ENCODE results near the gene TASOR2.

The TASOR2 gene

GRCh38 chr10:5662708-5663579, 21.7 kb upstream of the TASOR2 start:
- Histone ChIP-seq H3K27me3 (ENCODE audit: insufficient read depth, low read length) (no peaks in the 10 kb centered on the region), H3K4me3 (ENCODE audit: low read length) (no peak overlapping the region), H3K9me3 (ENCODE audit: low read length) (no peaks in the 10 kb centered on the region), H3K36me3 (ENCODE audit: insufficient read depth, low read length) (no peaks in the 10 kb centered on the region), H3K4me1 (ENCODE audit: insufficient read depth, low read length) (peaks cover 14% of the 10 kb centered on the region), H2AFZ (ENCODE audit: low read depth, low read length) (no peak overlapping the region)

GRCh38 chr10:5663692-5664427, 20.8 kb upstream of the TASOR2 start:
- H3K27me3 ChIP-seq (ENCODE audit: insufficient read depth, low read length) = no peaks in the 10 kb centered on the region
- no peaks in the 10 kb centered on the region for H3K9me3 ChIP-seq (ENCODE audit: low read length)
- H3K4me1 ChIP-seq (ENCODE audit: insufficient read depth, low read length) = peaks cover 14% of the 10 kb centered on the region
- H3K36me3 ChIP-seq (ENCODE audit: insufficient read depth, low read length) = no peaks in the 10 kb centered on the region
- H3K4me3 ChIP-seq (ENCODE audit: low read length) = no peak overlapping the region
- no peak overlapping the region for H2AFZ ChIP-seq (ENCODE audit: low read depth, low read length)

GRCh38 chr10:5665373-5666007, 19.1 kb upstream of the TASOR2 start:
- Histone ChIP-seq H3K4me1 (ENCODE audit: insufficient read depth, low read length) (peaks cover 14% of the 10 kb centered on the region), H3K36me3 (ENCODE audit: insufficient read depth, low read length) (no peaks in the 10 kb centered on the region), H3K27me3 (ENCODE audit: insufficient read depth, low read length) (no peaks in the 10 kb centered on the region)

GRCh38 chr10:5666008-5666840, 18.4 kb upstream of the TASOR2 start, which contains the start of gene ASB13:
TSS of gene ASB13 (minus strand) at chr10:5666595. CDS start at chr10:5666551, 44 bp downstream.
- H3K4me1 ChIP-seq (ENCODE audit: insufficient read depth, low read length) = peaks cover 14% of the 10 kb centered on the region

More at GRCh38 chr10:5665373-5666007, 19.1 kb upstream of the TASOR2 start:
- peak overlapping the region; percentile 97 for H2AFZ ChIP-seq (ENCODE audit: low read depth, low read length)
- peak overlapping the region; percentile 58 for H3K4me3 ChIP-seq (ENCODE audit: low read length)
- no peaks in the 10 kb centered on the region for H3K9me3 ChIP-seq (ENCODE audit: low read length)

GRCh38 chr10:5666841-5667630, 17.6 kb upstream of the TASOR2 start:
- H2AFZ ChIP-seq (ENCODE audit: low read depth, low read length) = peak overlapping the region; percentile 97
- H3K27me3 ChIP-seq (ENCODE audit: insufficient read depth, low read length) = no peaks in the 10 kb centered on the region
- peaks cover 14% of the 10 kb centered on the region for H3K4me1 ChIP-seq (ENCODE audit: insufficient read depth, low read length)
- no peaks in the 10 kb centered on the region for H3K36me3 ChIP-seq (ENCODE audit: insufficient read depth, low read length)
- peaks cover 2% of the 10 kb centered on the region for H3K9me3 ChIP-seq (ENCODE audit: low read length)
- peak overlapping the region; percentile 58 for H3K4me3 ChIP-seq (ENCODE audit: low read length)

More at GRCh38 chr10:5666008-5666840, 18.4 kb upstream of the TASOR2 start, which contains the start of gene ASB13:
- Histone ChIP-seq H2AFZ (ENCODE audit: low read depth, low read length) (peak within 1 kb of the TSS; percentile 97), H3K36me3 (ENCODE audit: insufficient read depth, low read length) (no peaks in the 10 kb centered on the region), H3K9me3 (ENCODE audit: low read length) (no peaks in the 10 kb centered on the region), H3K4me3 (ENCODE audit: low read length) (peak within 1 kb of the TSS; percentile 58), H3K27me3 (ENCODE audit: insufficient read depth, low read length) (no peaks in the 10 kb centered on the region)

GRCh38 chr10:5668429-5668828, 16.2 kb upstream of the TASOR2 start:
- Histone ChIP-seq H3K4me3 (ENCODE audit: low read length) (no peak overlapping the region), H3K36me3 (ENCODE audit: insufficient read depth, low read length) (no peaks in the 10 kb centered on the region), H3K27me3 (ENCODE audit: insufficient read depth, low read length) (no peaks in the 10 kb centered on the region), H2AFZ (ENCODE audit: low read depth, low read length) (no peak overlapping the region), H3K9me3 (ENCODE audit: low read length) (peaks cover 3% of the 10 kb centered on the region), H3K4me1 (ENCODE audit: insufficient read depth, low read length) (peaks cover 14% of the 10 kb centered on the region)

GRCh38 chr10:5669604-5670003, 15.0 kb upstream of the TASOR2 start:
- Histone ChIP-seq H3K4me3 (ENCODE audit: low read length) (no peak overlapping the region), H3K4me1 (ENCODE audit: insufficient read depth, low read length) (peaks cover 14% of the 10 kb centered on the region), H3K9me3 (ENCODE audit: low read length) (peaks cover 3% of the 10 kb centered on the region), H3K27me3 (ENCODE audit: insufficient read depth, low read length) (no peaks in the 10 kb centered on the region), H2AFZ (ENCODE audit: low read depth, low read length) (no peak overlapping the region), H3K36me3 (ENCODE audit: insufficient read depth, low read length) (no peaks in the 10 kb centered on the region)

- Histone ChIP-seq H3K36me3 (ENCODE audit: insufficient read depth, low read length) (no peaks in the 10 kb centered on the region), H3K4me3 (ENCODE audit: low read length) (no peak overlapping the region), H3K9me3 (ENCODE audit: low read length) (peaks cover 3% of the 10 kb centered on the region), H3K4me1 (ENCODE audit: insufficient read depth, low read length) (peaks cover 8% of the 10 kb centered on the region), H3K27me3 (ENCODE audit: insufficient read depth, low read length) (no peaks in the 10 kb centered on the region), H2AFZ (ENCODE audit: low read depth, low read length) (no peak overlapping the region)
Measured at GRCh38 chr10:5670662-5671375, 13.8 kb upstream of the TASOR2 start.

- H3K4me3 ChIP-seq (ENCODE audit: low read length) = no peak overlapping the region
- H3K36me3 ChIP-seq (ENCODE audit: insufficient read depth, low read length) = no peaks in the 10 kb centered on the region
- H2AFZ ChIP-seq (ENCODE audit: low read depth, low read length) = no peak overlapping the region
- H3K4me1 ChIP-seq (ENCODE audit: insufficient read depth, low read length) = no peaks in the 10 kb centered on the region
- peaks cover 10% of the 10 kb centered on the region for H3K27me3 ChIP-seq (ENCODE audit: insufficient read depth, low read length)
- H3K9me3 ChIP-seq (ENCODE audit: low read length) = no peaks in the 10 kb centered on the region
Measured at GRCh38 chr10:5678397-5679036, 6.1 kb upstream of the TASOR2 start.

GRCh38 chr10:5679037-5679435, 5.6 kb upstream of the TASOR2 start:
- Histone ChIP-seq H3K36me3 (ENCODE audit: insufficient read depth, low read length) (no peaks in the 10 kb centered on the region), H3K27me3 (ENCODE audit: insufficient read depth, low read length) (peaks cover 10% of the 10 kb centered on the region), H3K9me3 (ENCODE audit: low read length) (no peaks in the 10 kb centered on the region), H2AFZ (ENCODE audit: low read depth, low read length) (no peak overlapping the region), H3K4me3 (ENCODE audit: low read length) (no peak overlapping the region), H3K4me1 (ENCODE audit: insufficient read depth, low read length) (no peaks in the 10 kb centered on the region)

- no peaks in the 10 kb centered on the region for H3K4me1 ChIP-seq (ENCODE audit: insufficient read depth, low read length)
- H3K4me3 ChIP-seq (ENCODE audit: low read length) = no peak overlapping the region
- H2AFZ ChIP-seq (ENCODE audit: low read depth, low read length) = no peak overlapping the region
- H3K27me3 ChIP-seq (ENCODE audit: insufficient read depth, low read length) = peaks cover 10% of the 10 kb centered on the region
- H3K9me3 ChIP-seq (ENCODE audit: low read length) = no peaks in the 10 kb centered on the region
- no peaks in the 10 kb centered on the region for H3K36me3 ChIP-seq (ENCODE audit: insufficient read depth, low read length)
Measured at GRCh38 chr10:5679606-5680005, 5.0 kb upstream of the TASOR2 start.

Data from neuron (in vitro differentiated cells).